ENCODE measurements around the gene PAGE4.

GRCh38 chrX:49859491-49859890 lies 30.4 kb downstream of the PAGE4 start:
- TF ChIP-seq EP300 (IDR thresholded peaks at IDR 0.05) (no peak), POLR2A (IDR thresholded peaks at IDR 0.05) (no peak)
- TF ChIP-seq, protein P1, sequence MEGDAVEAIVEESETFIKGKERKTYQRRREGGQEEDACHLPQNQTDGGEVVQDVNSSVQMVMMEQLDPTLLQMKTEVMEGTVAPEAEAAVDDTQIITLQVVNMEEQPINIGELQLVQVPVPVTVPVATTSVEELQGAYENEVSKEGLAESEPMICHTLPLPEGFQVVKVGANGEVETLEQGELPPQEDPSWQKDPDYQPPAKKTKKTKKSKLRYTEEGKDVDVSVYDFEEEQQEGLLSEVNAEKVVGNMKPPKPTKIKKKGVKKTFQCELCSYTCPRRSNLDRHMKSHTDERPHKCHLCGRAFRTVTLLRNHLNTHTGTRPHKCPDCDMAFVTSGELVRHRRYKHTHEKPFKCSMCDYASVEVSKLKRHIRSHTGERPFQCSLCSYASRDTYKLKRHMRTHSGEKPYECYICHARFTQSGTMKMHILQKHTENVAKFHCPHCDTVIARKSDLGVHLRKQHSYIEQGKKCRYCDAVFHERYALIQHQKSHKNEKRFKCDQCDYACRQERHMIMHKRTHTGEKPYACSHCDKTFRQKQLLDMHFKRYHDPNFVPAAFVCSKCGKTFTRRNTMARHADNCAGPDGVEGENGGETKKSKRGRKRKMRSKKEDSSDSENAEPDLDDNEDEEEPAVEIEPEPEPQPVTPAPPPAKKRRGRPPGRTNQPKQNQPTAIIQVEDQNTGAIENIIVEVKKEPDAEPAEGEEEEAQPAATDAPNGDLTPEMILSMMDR (IDR thresholded peaks at IDR 0.05) = no peak
